KMS-11 (cell line): ENCODE data around the gene RNF41.

ENCODE experiments used
- H2AFZ ChIP-seq: fragments of 200-600 bp; sonication (generic); 2 replicates; pipeline ENCODE4 v1.6.1; 2016; ENCODE audit warnings: antibody characterized with exemption, mixed run types, low read depth
- H3K27ac ChIP-seq: fragments of 200-600 bp; sonication (generic); 2 replicates; pipeline ENCODE4 v1.6.1; 2016; ENCODE audit warnings: mild to moderate bottlenecking, mixed run types
- H3K27me3 ChIP-seq: fragments of 200-600 bp; sonication (generic); 2 replicates; pipeline ENCODE4 v1.6.1; 2017; ENCODE audit warnings: mild to moderate bottlenecking, low read depth, mixed run types, moderate library complexity; ENCODE audit not compliant: insufficient read depth
- H3K36me3 ChIP-seq: fragments of 200-600 bp; sonication (generic); 2 replicates; pipeline ENCODE4 v1.6.1; 2017; ENCODE audit warnings: mild to moderate bottlenecking, mixed run types; ENCODE audit not compliant: insufficient read depth
- H3K4me1 ChIP-seq: fragments of 200-600 bp; sonication (generic); 2 replicates; pipeline ENCODE4 v1.6.1; 2016; ENCODE audit warnings: mild to moderate bottlenecking, low read depth, mixed run types; ENCODE audit not compliant: poor library complexity, severe bottlenecking
- H3K4me2 ChIP-seq: fragments of 200-600 bp; sonication (generic); 2 replicates; pipeline ENCODE4 v1.7.0; 2016; ENCODE audit warnings: mild to moderate bottlenecking, mixed run types
- H3K4me3 ChIP-seq: fragments of 200-600 bp; sonication (generic); IDR thresholded peaks from 2 replicates; pipeline ENCODE4 v1.6.1; 2017; ENCODE audit warnings: low read depth, low read length, mixed read lengths; ENCODE audit not compliant: insufficient read depth
- H3K79me2 ChIP-seq: fragments of 200-600 bp; sonication (generic); 2 replicates; pipeline ENCODE4 v1.6.1; 2016; ENCODE audit warnings: low read depth, mixed run types; ENCODE audit not compliant: insufficient read depth
- H3K9ac ChIP-seq: fragments of 200-600 bp; sonication (generic); 2 replicates; pipeline ENCODE4 v1.6.1; 2016; ENCODE audit warnings: mild to moderate bottlenecking, mixed run types
- H4K20me1 ChIP-seq: fragments of 200-600 bp; sonication (generic); 2 replicates; pipeline ENCODE4 v1.6.1; 2016; ENCODE audit warnings: mild to moderate bottlenecking, mixed run types; ENCODE audit not compliant: insufficient read depth
- TF ChIP-seq, protein P1 (sequence below): fragments of 200-600 bp; sonication (generic); conservative IDR thresholded peaks from 2 replicates; pipeline ENCODE4 v1.6.1; 2017; ENCODE audit warnings: low read depth, mild to moderate bottlenecking, antibody characterized with exemption, low read length, moderate library complexity, mixed read lengths

RNF41 gene

DNA sequence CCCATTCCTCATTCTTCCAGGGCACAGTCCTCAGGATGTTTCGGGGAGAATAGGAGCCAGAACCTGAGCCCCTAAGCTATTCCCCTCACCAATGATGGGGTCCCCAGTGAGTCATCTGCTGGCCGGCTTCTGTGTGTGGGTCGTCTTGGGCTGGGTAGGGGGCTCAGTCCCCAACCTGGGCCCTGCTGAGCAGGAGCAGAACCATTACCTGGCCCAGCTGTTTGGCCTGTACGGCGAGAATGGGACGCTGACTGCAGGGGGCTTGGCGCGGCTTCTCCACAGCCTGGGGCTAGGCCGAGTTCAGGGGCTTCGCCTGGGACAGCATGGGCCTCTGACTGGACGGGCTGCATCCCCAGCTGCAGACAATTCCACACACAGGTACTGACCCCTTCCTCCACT lies 9.5 kb upstream of the RNF41 start:
- Histone ChIP-seq H3K4me3 (no peak overlapping the region), H3K4me2 (no peak overlapping the region)

DNA sequence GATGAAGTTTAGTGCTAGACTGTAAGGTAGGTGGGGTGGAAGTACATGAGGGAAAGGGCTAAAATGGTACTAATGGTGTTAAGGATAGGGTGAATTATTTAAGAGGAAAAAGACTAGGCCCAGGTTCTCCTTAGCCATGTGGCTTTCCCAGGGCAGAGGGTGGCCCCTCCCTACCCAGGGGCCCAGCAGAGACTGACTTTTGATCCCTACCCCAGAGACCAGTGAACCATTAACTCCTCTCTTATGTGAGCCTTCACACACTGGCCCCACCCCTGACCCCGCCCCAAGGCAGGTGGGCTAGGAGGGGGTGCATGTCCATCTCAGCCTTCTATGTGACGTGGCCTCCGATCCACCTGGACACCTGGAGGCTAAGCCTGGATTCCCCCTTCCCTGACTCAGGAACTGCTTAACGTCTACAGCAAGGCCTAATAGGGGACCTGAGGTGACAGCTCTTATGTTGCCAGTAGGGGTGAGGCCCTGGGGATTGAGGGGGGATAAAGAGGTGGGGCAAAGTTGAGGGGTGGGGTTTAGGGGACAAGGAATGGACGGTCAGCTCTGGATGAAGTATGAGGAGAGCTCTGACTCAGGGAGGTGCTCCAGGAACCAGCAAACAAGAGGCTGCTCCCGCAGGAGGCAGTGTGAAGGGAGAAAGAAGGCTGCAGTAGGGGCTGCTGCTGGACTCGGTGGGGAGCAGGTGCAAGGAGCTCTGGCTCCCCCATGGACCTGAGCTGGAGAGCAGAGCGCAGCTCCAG lies 8.9 kb upstream of the RNF41 start:
- Histone ChIP-seq H3K9ac (no peak overlapping the region), H3K4me1 (no peaks in the 10 kb centered on the region), H2AFZ (no peak overlapping the region), H3K79me2 (no peaks in the 10 kb centered on the region), H3K4me3 (no peak overlapping the region), H3K4me2 (no peak overlapping the region), H4K20me1 (no peaks in the 10 kb centered on the region), H3K27ac (no peak overlapping the region), H3K27me3 (no peaks in the 10 kb centered on the region), H3K36me3 (no peaks in the 10 kb centered on the region)
- TF ChIP-seq, protein P1, sequence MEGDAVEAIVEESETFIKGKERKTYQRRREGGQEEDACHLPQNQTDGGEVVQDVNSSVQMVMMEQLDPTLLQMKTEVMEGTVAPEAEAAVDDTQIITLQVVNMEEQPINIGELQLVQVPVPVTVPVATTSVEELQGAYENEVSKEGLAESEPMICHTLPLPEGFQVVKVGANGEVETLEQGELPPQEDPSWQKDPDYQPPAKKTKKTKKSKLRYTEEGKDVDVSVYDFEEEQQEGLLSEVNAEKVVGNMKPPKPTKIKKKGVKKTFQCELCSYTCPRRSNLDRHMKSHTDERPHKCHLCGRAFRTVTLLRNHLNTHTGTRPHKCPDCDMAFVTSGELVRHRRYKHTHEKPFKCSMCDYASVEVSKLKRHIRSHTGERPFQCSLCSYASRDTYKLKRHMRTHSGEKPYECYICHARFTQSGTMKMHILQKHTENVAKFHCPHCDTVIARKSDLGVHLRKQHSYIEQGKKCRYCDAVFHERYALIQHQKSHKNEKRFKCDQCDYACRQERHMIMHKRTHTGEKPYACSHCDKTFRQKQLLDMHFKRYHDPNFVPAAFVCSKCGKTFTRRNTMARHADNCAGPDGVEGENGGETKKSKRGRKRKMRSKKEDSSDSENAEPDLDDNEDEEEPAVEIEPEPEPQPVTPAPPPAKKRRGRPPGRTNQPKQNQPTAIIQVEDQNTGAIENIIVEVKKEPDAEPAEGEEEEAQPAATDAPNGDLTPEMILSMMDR, result no peak

More for the DNA sequence above, 9.5 kb upstream of the RNF41 start:
- Histone ChIP-seq H3K27me3 (no peaks in the 10 kb centered on the region), H3K79me2 (no peaks in the 10 kb centered on the region), H3K9ac (no peak overlapping the region), H3K4me1 (no peaks in the 10 kb centered on the region), H3K36me3 (no peaks in the 10 kb centered on the region), H4K20me1 (no peaks in the 10 kb centered on the region), H3K27ac (no peak overlapping the region), H2AFZ (no peak overlapping the region)
- TF ChIP-seq, protein P1, result no peak

DNA sequence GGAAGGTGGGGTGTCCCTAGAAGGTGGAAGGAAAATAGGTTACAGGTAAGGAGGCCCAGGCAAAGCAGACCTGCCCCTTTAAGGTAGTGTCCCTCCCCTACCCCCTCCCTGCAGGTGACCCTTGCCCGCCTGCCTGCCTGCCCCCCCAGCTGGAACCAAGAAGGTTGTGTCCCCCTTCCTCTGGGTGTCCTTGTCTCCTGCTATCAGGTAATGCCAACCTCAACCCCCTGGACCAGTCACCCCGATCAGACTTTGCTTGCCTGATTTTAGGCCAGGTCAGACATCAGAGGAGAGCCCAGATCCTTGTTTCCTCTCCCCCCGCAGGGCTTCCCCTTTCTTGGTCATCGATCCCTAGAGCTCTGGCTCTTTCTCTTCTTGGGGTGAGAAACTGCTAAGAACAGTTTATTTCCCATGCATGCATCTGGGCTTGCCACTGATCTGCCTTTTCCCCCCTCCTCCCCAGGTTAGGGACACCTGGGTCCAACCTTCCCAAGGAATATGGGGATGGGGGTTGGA lies 8.3 kb upstream of the RNF41 start, which contains the start of gene SLC39A5:
Gene SLC39A5 (plus strand): TSS at position 136 of the 516 bp plus-strand sequence. CDS start 1,224 bp downstream, outside the sequence.
- TF ChIP-seq, protein P1, result no peak
- H3K9ac ChIP-seq, result no peak within 1 kb of the TSS
- H3K36me3 ChIP-seq, result no peaks in the 10 kb centered on the region
- no peaks in the 10 kb centered on the region for H3K27me3 ChIP-seq
- no peaks in the 10 kb centered on the region for H3K4me1 ChIP-seq
- no peak within 1 kb of the TSS for H3K4me2 ChIP-seq
- H4K20me1 ChIP-seq, result no peaks in the 10 kb centered on the region
- H3K4me3 ChIP-seq, result no peak within 1 kb of the TSS
- no peaks in the 10 kb centered on the region for H3K79me2 ChIP-seq
- no peak within 1 kb of the TSS for H3K27ac ChIP-seq
- H2AFZ ChIP-seq, result no peak within 1 kb of the TSS

DNA sequence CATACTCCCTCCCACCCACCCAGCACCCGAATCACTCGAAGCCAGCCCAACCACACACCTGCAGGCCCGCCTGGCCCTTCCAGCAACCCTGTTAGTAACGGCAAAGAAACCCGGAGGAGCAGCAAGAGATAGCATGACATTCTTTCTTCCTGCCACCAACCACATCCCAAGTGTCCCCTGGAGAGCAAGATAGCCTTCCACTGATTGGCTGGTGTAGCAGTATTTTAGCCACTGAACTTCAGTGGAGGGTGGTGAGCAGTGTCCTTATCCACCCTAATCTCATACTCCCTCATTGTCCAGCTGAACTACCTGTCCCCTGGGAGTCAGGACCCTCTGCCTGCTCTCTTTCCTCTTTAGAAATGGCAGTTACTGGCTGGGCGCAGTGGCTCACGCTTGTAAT lies 7.4 kb upstream of the RNF41 start:
- H2AFZ ChIP-seq, result no peak overlapping the region
- no peak overlapping the region for H3K4me2 ChIP-seq
- H3K27me3 ChIP-seq, result no peaks in the 10 kb centered on the region
- H3K27ac ChIP-seq, result no peak overlapping the region
- H4K20me1 ChIP-seq, result no peaks in the 10 kb centered on the region
- H3K36me3 ChIP-seq, result no peaks in the 10 kb centered on the region
- no peaks in the 10 kb centered on the region for H3K4me1 ChIP-seq
- TF ChIP-seq, protein P1, result no peak
- H3K79me2 ChIP-seq, result no peaks in the 10 kb centered on the region
- no peak overlapping the region for H3K9ac ChIP-seq
- no peak overlapping the region for H3K4me3 ChIP-seq
